Breast epithelium (tissue), 3 donors: ENCODE results near the gene RGS3.

Experiments
- POLR2A ChIP-seq: fragments of 450-650 bp; IDR thresholded peaks from one replicate; pipeline ENCODE4 v1.6.1; 2016; ENCODE audit warnings: antibody characterized with exemption, mild to moderate bottlenecking, moderate library complexity
- POLR2AphosphoS5 ChIP-seq, 3 donors: sonication (generic); formaldehyde crosslinking; IDR thresholded peaks; one replicate each; pipeline ENCODE4 v1.6.1; 2017; ENCODE audit warnings: antibody characterized with exemption in 3 of 3
- TF ChIP-seq, protein P1 (sequence below), 3 donors: fragments of 450-650 bp; IDR thresholded peaks; one replicate each; pipeline ENCODE4 v1.5.1; 2016 to 2017; ENCODE audit warnings: antibody characterized with exemption in 3 of 3, mild to moderate bottlenecking in 3 of 3, moderate library complexity in 3 of 3

DNA sequence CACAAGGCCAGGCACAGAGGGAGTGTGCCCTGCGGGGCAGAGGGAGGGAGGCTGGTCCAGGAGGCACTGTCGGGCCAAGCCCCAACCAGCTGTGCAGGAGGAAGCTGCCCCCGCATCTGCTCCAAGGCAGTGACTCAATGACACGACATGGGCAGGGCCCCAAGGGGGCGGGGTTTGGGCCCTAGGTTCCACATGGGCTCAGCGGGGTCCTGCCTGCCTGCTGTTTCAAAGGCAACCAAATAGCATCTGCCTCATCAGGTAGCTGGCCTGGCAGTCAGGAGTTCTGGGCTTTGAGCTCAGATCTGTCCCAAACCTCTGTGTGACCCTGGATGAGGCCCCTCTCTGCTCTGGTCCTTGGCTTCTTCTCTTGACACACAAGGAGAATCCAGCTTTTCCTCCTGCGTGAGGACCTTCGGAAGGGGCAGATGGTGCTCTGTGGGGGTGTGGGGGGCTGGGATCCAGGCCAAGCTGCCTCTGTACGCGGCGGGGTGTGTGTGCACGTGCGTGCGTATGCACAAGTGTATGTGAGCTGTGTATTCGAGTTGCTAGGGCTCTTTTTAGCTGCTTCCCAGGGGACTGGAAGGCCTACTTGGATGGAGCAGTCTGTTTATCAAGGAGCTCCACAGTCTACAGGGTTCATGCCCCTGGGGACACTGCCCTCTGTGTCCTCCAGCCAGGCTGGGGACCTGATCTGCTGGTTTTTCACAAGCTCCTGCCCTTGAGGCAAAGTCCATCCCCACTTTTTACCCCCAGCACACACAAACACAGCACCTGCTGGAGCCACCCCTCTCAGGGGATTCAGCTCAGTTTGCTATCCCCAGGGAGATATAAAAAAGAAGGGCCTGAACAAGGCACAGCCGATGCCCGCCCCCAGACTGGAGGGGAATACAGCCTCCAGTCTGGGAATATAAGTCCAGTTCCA, 138.9 kb downstream of the RGS3 start:
- TF ChIP-seq, protein P1, sequence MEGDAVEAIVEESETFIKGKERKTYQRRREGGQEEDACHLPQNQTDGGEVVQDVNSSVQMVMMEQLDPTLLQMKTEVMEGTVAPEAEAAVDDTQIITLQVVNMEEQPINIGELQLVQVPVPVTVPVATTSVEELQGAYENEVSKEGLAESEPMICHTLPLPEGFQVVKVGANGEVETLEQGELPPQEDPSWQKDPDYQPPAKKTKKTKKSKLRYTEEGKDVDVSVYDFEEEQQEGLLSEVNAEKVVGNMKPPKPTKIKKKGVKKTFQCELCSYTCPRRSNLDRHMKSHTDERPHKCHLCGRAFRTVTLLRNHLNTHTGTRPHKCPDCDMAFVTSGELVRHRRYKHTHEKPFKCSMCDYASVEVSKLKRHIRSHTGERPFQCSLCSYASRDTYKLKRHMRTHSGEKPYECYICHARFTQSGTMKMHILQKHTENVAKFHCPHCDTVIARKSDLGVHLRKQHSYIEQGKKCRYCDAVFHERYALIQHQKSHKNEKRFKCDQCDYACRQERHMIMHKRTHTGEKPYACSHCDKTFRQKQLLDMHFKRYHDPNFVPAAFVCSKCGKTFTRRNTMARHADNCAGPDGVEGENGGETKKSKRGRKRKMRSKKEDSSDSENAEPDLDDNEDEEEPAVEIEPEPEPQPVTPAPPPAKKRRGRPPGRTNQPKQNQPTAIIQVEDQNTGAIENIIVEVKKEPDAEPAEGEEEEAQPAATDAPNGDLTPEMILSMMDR (IDR thresholded peaks at IDR 0.05): no peak
- TF ChIP-seq POLR2A (no peak), POLR2AphosphoS5 (IDR thresholded peaks at IDR 0.05) (no peak)
